HG02642 (cell line): ENCODE results near the gene EBNA1BP2.
"Not testable (repeated sequence)": the region's sequence is repeated elsewhere in the genome, so short reads cannot be mapped to it uniquely, and the experiment has no call there.

Source experiments
- ATAC-seq: cut with Tn5 transposase; IDR thresholded peaks from one replicate; pipeline ENCODE4 v1.9.1; 2021; ENCODE audit warnings: mild to moderate bottlenecking; ENCODE audit not compliant: unreplicated experiment, poor library complexity

EBNA1BP2 gene

GRCh38 chr1:43174873-43175272 is 2.8 kb upstream of the EBNA1BP2 start:
- ATAC-seq, result no peak

GRCh38 chr1:43172527-43172972 is 460 bp upstream of the EBNA1BP2 start:
- ATAC-seq, result peak; percentile 35

- ATAC-seq, result no peak
Observed at GRCh38 chr1:43171312-43171875, 696 bp downstream of the EBNA1BP2 start.

GRCh38 chr1:43165765-43166164 is 6.3 kb downstream of the EBNA1BP2 start:
- ATAC-seq, result no peak

GRCh38 chr1:43165162-43165561 is 6.9 kb downstream of the EBNA1BP2 start:
- no peak for ATAC-seq

- no peak for ATAC-seq
Observed at GRCh38 chr1:43156026-43156425, 16.1 kb downstream of the EBNA1BP2 start.

GRCh38 chr1:43153443-43153842 is 18.6 kb downstream of the EBNA1BP2 start:
- no peak for ATAC-seq

GRCh38 chr1:43152866-43153265 is 19.2 kb downstream of the EBNA1BP2 start:
- no peak for ATAC-seq

GRCh38 chr1:43149889-43150288 is 22.2 kb downstream of the EBNA1BP2 start:
- no peak for ATAC-seq

- no peak for ATAC-seq
Observed at GRCh38 chr1:43147625-43148327, 24.3 kb downstream of the EBNA1BP2 start.

- no peak for ATAC-seq
Observed at GRCh38 chr1:43144237-43144636, 27.9 kb downstream of the EBNA1BP2 start.

GRCh38 chr1:43143441-43143888 is 28.6 kb downstream of the EBNA1BP2 start:
- ATAC-seq, result no peak

GRCh38 chr1:43140583-43140982 is 31.5 kb downstream of the EBNA1BP2 start:
- no peak for ATAC-seq

GRCh38 chr1:43140010-43140409 is 32.1 kb downstream of the EBNA1BP2 start:
- ATAC-seq, result no peak

GRCh38 chr1:43139295-43139694 is 32.8 kb downstream of the EBNA1BP2 start:
- ATAC-seq, result not testable (repeated sequence)

GRCh38 chr1:43137445-43138052 is 34.5 kb downstream of the EBNA1BP2 start:
- ATAC-seq, result no peak

- no peak for ATAC-seq
Observed at GRCh38 chr1:43135857-43136781, 36.0 kb downstream of the EBNA1BP2 start.

GRCh38 chr1:43134640-43135039 is 37.5 kb downstream of the EBNA1BP2 start:
- no peak for ATAC-seq

- ATAC-seq, result no peak
Observed at GRCh38 chr1:43134068-43134467, 38.0 kb downstream of the EBNA1BP2 start.

- no peak for ATAC-seq
Observed at GRCh38 chr1:43129426-43129825, 42.7 kb downstream of the EBNA1BP2 start.

- no peak for ATAC-seq
Observed at GRCh38 chr1:43128816-43129215, 43.3 kb downstream of the EBNA1BP2 start.
